ENCODE data around the gene SIL1. TPM values are rescaled to one million over a fixed set of nuclear protein-coding genes. Genes with fewer than 3 reads are reported as not detected.

The SIL1 gene
- total and polyA plus RNA-seq, 2 of the 4 experiments (the other 2 are of a cell fraction): 56.1 to 66.0 TPM

DNA sequence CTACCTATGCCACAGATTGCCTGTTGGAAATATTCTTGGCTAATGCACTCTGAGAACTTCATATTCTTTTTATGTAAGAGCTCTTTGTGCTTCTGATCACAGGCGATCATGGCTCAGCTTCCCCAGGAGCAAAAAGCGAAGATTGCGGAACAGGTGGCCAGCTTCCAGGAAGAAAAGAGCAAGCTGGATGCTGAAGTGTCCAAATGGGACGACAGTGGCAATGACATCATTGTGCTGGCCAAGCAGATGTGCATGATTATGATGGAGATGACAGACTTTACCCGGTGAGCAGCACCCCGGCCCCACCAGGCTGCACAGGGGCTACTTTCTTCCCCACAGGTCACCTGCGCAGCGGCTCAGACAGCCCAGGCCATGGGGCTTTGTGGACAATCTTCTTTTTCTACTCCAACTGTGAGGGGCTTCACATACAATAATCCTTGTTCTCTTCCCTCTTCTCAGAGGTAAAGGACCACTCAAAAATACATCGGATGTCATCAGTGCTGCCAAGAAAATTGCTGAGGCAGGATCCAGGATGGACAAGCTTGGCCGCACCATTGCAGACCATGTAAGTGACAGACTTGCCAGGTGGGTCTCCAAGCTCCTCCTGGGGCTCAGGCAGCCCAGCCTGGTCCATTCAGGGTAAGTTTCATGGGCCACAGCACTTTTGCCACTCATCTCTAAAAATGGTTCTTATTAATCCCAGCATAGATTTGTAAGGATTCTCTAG lies 267.6 kb downstream of the SIL1 start:
- POLR2A ChIA-PET (ENCODE audit: unreplicated experiment): no interaction called here
- H2BK120ac ChIP-seq (ENCODE audit: low read depth, low read length): no peak overlapping the region
- no peak overlapping the region for H2AFZ ChIP-seq (replicated peaks; ENCODE audit: low read length, poor library complexity)
- H3K56ac ChIP-seq (ENCODE audit: extremely low read depth, insufficient read depth, low read length): no peak overlapping the region
- H3K9ac ChIP-seq (ENCODE audit: low read depth, low read length): no peak overlapping the region
- DNase-seq (no peak), ATAC-seq (ENCODE audit: low read depth) (no peak)
- H3K27ac ChIP-seq (ENCODE audit: insufficient read depth, low read length): no peak overlapping the region
- no peaks in the 10 kb centered on the region for H3K9me3 ChIP-seq (ENCODE audit: control insufficient read depth, insufficient read depth, low read length)
- no peak overlapping the region for H2BK20ac ChIP-seq (ENCODE audit: low read depth, low read length)
- H3K27me3 ChIP-seq (ENCODE audit: control insufficient read depth, insufficient read depth, low read length): no peaks in the 10 kb centered on the region
- H3K36me3 ChIP-seq (ENCODE audit: control insufficient read depth, insufficient read depth, low read length): peaks cover 82% of the 10 kb centered on the region
- H2AK9ac ChIP-seq (replicated peaks; ENCODE audit: low read depth, low read length, poor library complexity): no peak overlapping the region
- no TSS peak for BruUV-seq (replicated peaks)
- WGBS, 2 experiments (ENCODE audit: extremely low coverage in 2 of 2, insufficient read length in 1 of 2): 95% methylated on average over 3 of the region's 10 CpGs; no CpG with 5 or more reads in 1 of the 2 experiments
- H3K4ac ChIP-seq (ENCODE audit: low read depth, low read length): no peak overlapping the region
- intact Hi-C loops (cut with micrococcal nuclease) (no loop called here), dilution Hi-C loops (cut with HindIII; ENCODE audit: low sequenced_read_pairs, unreplicated experiment) (no loop called here), in situ Hi-C loops (cut with MboI; ENCODE audit: low sequenced_read_pairs) (no loop called here)
- H4K5ac ChIP-seq (ENCODE audit: low read depth, low read length): no peak overlapping the region
- CTCF ChIA-PET: no interaction called here
- peaks cover 10% of the 10 kb centered on the region for H3K9me1 ChIP-seq (ENCODE audit: insufficient read depth, low read length)
- no peak overlapping the region for H2BK15ac ChIP-seq (ENCODE audit: low read depth, low read length)
- no peak overlapping the region for H3K4me2 ChIP-seq (ENCODE audit: low read depth, low read length)
- H4K8ac ChIP-seq (ENCODE audit: low read depth in 2 of 2, low read length in 2 of 2): no peak overlapping the region
- no peak overlapping the region for H3K18ac ChIP-seq (ENCODE audit: low read depth, low read length)
- TF ChIP-seq MAZ (IDR thresholded peaks at IDR 0.05; ENCODE audit: borderline replicate concordance, low read depth, low read length) (no peak), RFX5 (IDR thresholded peaks at IDR 0.05; ENCODE audit: low read depth, low read length) (no peak)
- no peak overlapping the region for H3K4me3 ChIP-seq (ENCODE audit: insufficient read depth, low read depth, low read length)
- H3K4me1 ChIP-seq (ENCODE audit: control insufficient read depth, insufficient read depth, low read length): no peaks in the 10 kb centered on the region; the same call in 1 of the 2 replicates
- no peak overlapping the region for H2BK5ac ChIP-seq (ENCODE audit: low read depth, low read length, poor library complexity, severe bottlenecking)
- H2AK5ac ChIP-seq (ENCODE audit: low read depth, low read length): no peak overlapping the region
- no peak overlapping the region for H3K14ac ChIP-seq (replicated peaks; ENCODE audit: low read depth, low read length)
- peaks cover 11 to 41% of the 10 kb centered on the region in 2 experiments for H3K79me1 ChIP-seq (ENCODE audit: low read depth in 1 of 2, low read length in 2 of 2)
- no peak overlapping the region for H3K23ac ChIP-seq (ENCODE audit: low read depth, low read length)
- no peak overlapping the region for H4K91ac ChIP-seq (ENCODE audit: insufficient read depth, low read depth, low read length)
- peaks cover 10% of the 10 kb centered on the region for H4K20me1 ChIP-seq (ENCODE audit: insufficient read depth, low read length)
